Measurements from ENCODE around the gene LRRIQ1. TPM values are rescaled to one million over a fixed set of nuclear protein-coding genes. Genes with fewer than 3 reads are reported as not detected.

Gene LRRIQ1
- total and polyA plus RNA-seq, 5 donors from 2014 or later, result not detected

DNA sequence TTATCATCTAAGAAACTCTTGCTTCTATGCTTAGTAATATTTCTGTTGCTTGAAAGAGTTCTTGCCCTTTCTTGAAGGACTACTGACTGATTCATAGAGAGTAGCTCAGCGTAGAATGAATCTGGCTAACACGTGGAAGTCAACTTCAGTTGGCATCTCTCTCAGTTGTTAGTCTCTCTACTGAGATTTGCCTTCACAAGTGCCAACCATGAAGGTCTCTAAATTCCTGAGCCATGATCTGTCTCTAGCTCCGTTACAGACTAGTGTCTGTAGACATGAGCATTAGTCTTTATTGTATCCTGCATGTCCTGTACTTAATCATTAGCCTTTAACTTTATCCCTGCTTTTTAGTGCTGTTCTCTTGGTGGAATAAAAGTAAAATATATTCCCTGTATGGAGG lies 224.7 kb downstream of the LRRIQ1 start:
- H3K36me3 Mint-ChIP-seq, result no peaks in the 10 kb centered on the region
- no peak for DNase-seq
- no peaks in the 10 kb centered on the region for H3K4me1 Mint-ChIP-seq
- Histone ChIP-seq H3K36me3 (ENCODE audit: control insufficient read depth, insufficient read depth, low read length) (no peaks in the 10 kb centered on the region), H3K9me3 (ENCODE audit: control insufficient read depth in 2 of 2, low read length in 2 of 2) (no peaks in the 10 kb centered on the region), H3K27me3 (ENCODE audit: control insufficient read depth, insufficient read depth, low read length) (no peaks in the 10 kb centered on the region), H3K27ac (ENCODE audit: insufficient read depth, low read length, poor library complexity, severe bottlenecking) (no peak overlapping the region), H3K4me1 (ENCODE audit: control insufficient read depth, insufficient read depth, low read length, poor library complexity, severe bottlenecking) (no peaks in the 10 kb centered on the region), H3K4me3 (ENCODE audit: low read depth, low read length) (no peak overlapping the region)
- no peak overlapping the region for H3K27ac Mint-ChIP-seq
- H3K27me3 Mint-ChIP-seq, result no peaks in the 10 kb centered on the region
- H3K4me3 Mint-ChIP-seq, result no peak overlapping the region
- ATAC-seq (ENCODE audit: low read depth in 2 of 2), result no peak
- H3K9me3 Mint-ChIP-seq, result peaks cover 0 to 4% (median 2%) of the 10 kb centered on the region in 7 donors

- no peaks in the 10 kb centered on the region for H3K9me3 ChIP-seq (ENCODE audit: control insufficient read depth in 2 of 2, low read length in 2 of 2)
- H3K27ac Mint-ChIP-seq, result no peak overlapping the region
- H3K36me3 Mint-ChIP-seq, result no peaks in the 10 kb centered on the region
- peaks cover 0 to 4% (median 0%) of the 10 kb centered on the region in 7 donors for H3K9me3 Mint-ChIP-seq
- no peaks in the 10 kb centered on the region for H3K27me3 Mint-ChIP-seq
- no peaks in the 10 kb centered on the region for H3K4me1 ChIP-seq (ENCODE audit: control insufficient read depth, insufficient read depth, low read length, poor library complexity, severe bottlenecking)
- ATAC-seq (ENCODE audit: low read depth in 2 of 2) (no peak), DNase-seq (no peak)
- H3K27me3 ChIP-seq (ENCODE audit: control insufficient read depth, insufficient read depth, low read length), result no peaks in the 10 kb centered on the region
- no peaks in the 10 kb centered on the region for H3K4me1 Mint-ChIP-seq
- no peak overlapping the region for H3K27ac ChIP-seq (ENCODE audit: insufficient read depth, low read length, poor library complexity, severe bottlenecking)
- no peak overlapping the region for H3K4me3 ChIP-seq (ENCODE audit: low read depth, low read length)
- no peak overlapping the region for H3K4me3 Mint-ChIP-seq
- no peaks in the 10 kb centered on the region for H3K36me3 ChIP-seq (ENCODE audit: control insufficient read depth, insufficient read depth, low read length)
Measured at GRCh38 chr12:85266356-85266755, 230.2 kb downstream of the LRRIQ1 start.

GRCh38 chr12:85273381-85274314 lies 237.5 kb downstream of the LRRIQ1 start:
- DNase-seq (no peak), ATAC-seq (ENCODE audit: low read depth in 2 of 2) (no peak)
- Histone ChIP-seq H3K9me3 (ENCODE audit: control insufficient read depth in 2 of 2, low read length in 2 of 2) (peaks cover 0 to 3% of the 10 kb centered on the region in 2 experiments), H3K4me1 (ENCODE audit: control insufficient read depth, insufficient read depth, low read length, poor library complexity, severe bottlenecking) (no peaks in the 10 kb centered on the region), H3K27ac (ENCODE audit: insufficient read depth, low read length, poor library complexity, severe bottlenecking) (no peak overlapping the region), H3K27me3 (ENCODE audit: control insufficient read depth, insufficient read depth, low read length) (peaks cover 4% of the 10 kb centered on the region), H3K4me3 (ENCODE audit: low read depth, low read length) (no peak overlapping the region), H3K36me3 (ENCODE audit: control insufficient read depth, insufficient read depth, low read length) (no peaks in the 10 kb centered on the region)
- no peak overlapping the region for H3K27ac Mint-ChIP-seq
- H3K9me3 Mint-ChIP-seq, result peaks cover 0 to 4% (median 2%) of the 10 kb centered on the region in 7 donors
- no peaks in the 10 kb centered on the region for H3K4me1 Mint-ChIP-seq
- peaks cover 16% of the 10 kb centered on the region for H3K27me3 Mint-ChIP-seq
- H3K36me3 Mint-ChIP-seq, result no peaks in the 10 kb centered on the region
- no peak overlapping the region for H3K4me3 Mint-ChIP-seq

GRCh38 chr12:85274315-85274651 lies 238.1 kb downstream of the LRRIQ1 start:
- Histone ChIP-seq H3K27ac (ENCODE audit: insufficient read depth, low read length, poor library complexity, severe bottlenecking) (no peak overlapping the region), H3K4me1 (ENCODE audit: control insufficient read depth, insufficient read depth, low read length, poor library complexity, severe bottlenecking) (no peaks in the 10 kb centered on the region), H3K36me3 (ENCODE audit: control insufficient read depth, insufficient read depth, low read length) (no peaks in the 10 kb centered on the region), H3K9me3 (ENCODE audit: control insufficient read depth in 2 of 2, low read length in 2 of 2) (peaks cover 3 to 6% of the 10 kb centered on the region in 2 experiments), H3K4me3 (ENCODE audit: low read depth, low read length) (no peak overlapping the region), H3K27me3 (ENCODE audit: control insufficient read depth, insufficient read depth, low read length) (peaks cover 6% of the 10 kb centered on the region)
- Mint-ChIP-seq H3K27me3 (peaks cover 19% of the 10 kb centered on the region), H3K9me3 (peaks cover 0 to 4% (median 2%) of the 10 kb centered on the region in 7 donors), H3K27ac (no peak overlapping the region), H3K4me3 (no peak overlapping the region), H3K4me1 (no peaks in the 10 kb centered on the region), H3K36me3 (no peaks in the 10 kb centered on the region)
- DNase-seq (no peak), ATAC-seq (ENCODE audit: low read depth in 2 of 2) (no peak)

GRCh38 chr12:85275374-85275773 lies 239.2 kb downstream of the LRRIQ1 start:
- Histone ChIP-seq H3K9me3 (ENCODE audit: control insufficient read depth in 2 of 2, low read length in 2 of 2) (peaks cover 3 to 7% of the 10 kb centered on the region in 2 experiments), H3K27me3 (ENCODE audit: control insufficient read depth, insufficient read depth, low read length) (peaks cover 6% of the 10 kb centered on the region), H3K36me3 (ENCODE audit: control insufficient read depth, insufficient read depth, low read length) (no peaks in the 10 kb centered on the region), H3K4me3 (ENCODE audit: low read depth, low read length) (no peak overlapping the region), H3K4me1 (ENCODE audit: control insufficient read depth, insufficient read depth, low read length, poor library complexity, severe bottlenecking) (no peaks in the 10 kb centered on the region), H3K27ac (ENCODE audit: insufficient read depth, low read length, poor library complexity, severe bottlenecking) (no peak overlapping the region)
- no peak for DNase-seq
- H3K9me3 Mint-ChIP-seq, result peaks cover 0 to 4% (median 2%) of the 10 kb centered on the region in 7 donors
- no peaks in the 10 kb centered on the region for H3K36me3 Mint-ChIP-seq
- H3K4me3 Mint-ChIP-seq, result no peak overlapping the region
- ATAC-seq (ENCODE audit: low read depth in 2 of 2), result no peak
- peaks cover 25% of the 10 kb centered on the region for H3K27me3 Mint-ChIP-seq
- no peak overlapping the region for H3K27ac Mint-ChIP-seq
- peaks cover 0 to 4% (median 0%) of the 10 kb centered on the region in 4 donors for H3K4me1 Mint-ChIP-seq

DNA sequence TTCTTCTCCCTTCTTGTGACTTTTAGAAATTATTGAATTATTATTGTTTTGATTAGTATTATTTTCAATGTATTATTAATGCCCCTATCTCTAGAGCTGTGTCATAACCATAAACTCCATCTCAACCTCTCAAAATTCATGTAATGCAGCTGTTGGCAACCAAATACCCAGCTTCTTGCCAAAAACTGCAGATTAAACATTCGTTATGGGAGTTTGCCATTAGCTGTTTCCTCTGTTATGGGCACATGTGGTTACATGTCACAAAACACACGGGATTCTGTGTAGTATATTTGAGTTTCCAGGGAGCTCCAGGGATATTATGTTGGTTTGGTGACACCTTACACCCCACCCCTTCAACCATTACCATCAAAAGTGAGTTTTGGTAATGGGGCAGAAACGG lies 241.0 kb downstream of the LRRIQ1 start:
- Histone ChIP-seq H3K9me3 (ENCODE audit: control insufficient read depth in 2 of 2, low read length in 2 of 2) (peaks cover 3 to 7% of the 10 kb centered on the region in 2 experiments), H3K27ac (ENCODE audit: insufficient read depth, low read length, poor library complexity, severe bottlenecking) (no peak overlapping the region), H3K4me1 (ENCODE audit: control insufficient read depth, insufficient read depth, low read length, poor library complexity, severe bottlenecking) (no peaks in the 10 kb centered on the region), H3K4me3 (ENCODE audit: low read depth, low read length) (no peak overlapping the region), H3K27me3 (ENCODE audit: control insufficient read depth, insufficient read depth, low read length) (peaks cover 6% of the 10 kb centered on the region), H3K36me3 (ENCODE audit: control insufficient read depth, insufficient read depth, low read length) (no peaks in the 10 kb centered on the region)
- Mint-ChIP-seq H3K36me3 (no peaks in the 10 kb centered on the region), H3K27me3 (peaks cover 34% of the 10 kb centered on the region), H3K27ac (no peak overlapping the region), H3K4me1 (peaks cover 0 to 4% (median 0%) of the 10 kb centered on the region in 4 donors), H3K4me3 (no peak overlapping the region), H3K9me3 (peaks cover 0 to 11% (median 2%) of the 10 kb centered on the region in 7 donors)
- DNase-seq, result no peak
- no peak for ATAC-seq (ENCODE audit: low read depth in 2 of 2)

DNA sequence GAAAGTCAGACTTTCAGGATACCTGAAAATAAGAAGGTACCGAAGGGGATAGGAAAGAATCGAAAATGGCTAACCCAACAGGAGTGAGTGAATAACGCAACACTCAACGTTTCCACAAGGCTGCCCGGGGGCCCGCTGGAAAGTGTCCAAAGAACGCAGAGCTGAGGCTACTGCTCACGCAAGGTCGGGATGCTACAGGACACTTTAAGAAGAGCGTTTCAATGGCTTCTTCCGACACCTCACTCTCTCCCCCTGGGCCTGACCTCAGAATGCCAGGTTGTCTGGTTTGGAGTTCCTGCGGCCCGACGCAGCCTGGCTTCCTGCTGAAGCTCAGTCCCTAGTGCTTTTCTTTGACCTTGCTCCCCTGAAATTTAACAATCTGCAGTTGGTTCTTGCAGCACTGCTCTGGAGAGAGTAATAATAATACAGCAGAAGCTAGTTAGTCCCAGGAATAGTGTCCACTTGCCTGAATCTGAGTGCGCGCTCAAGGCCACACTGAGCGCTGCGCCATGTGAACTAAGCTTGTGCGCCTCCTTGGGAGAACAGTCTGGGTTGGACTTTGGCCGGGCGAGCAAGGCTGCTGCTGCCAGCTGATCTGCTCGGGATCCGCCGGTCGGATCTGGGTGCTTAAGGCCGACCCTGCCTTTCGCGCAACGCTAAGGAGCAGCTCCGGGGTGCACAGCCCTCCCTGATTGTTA lies 241.9 kb downstream of the LRRIQ1 start:
- Mint-ChIP-seq H3K4me1 (peaks cover 0 to 4% (median 0%) of the 10 kb centered on the region in 4 donors), H3K9me3 (peaks cover 0 to 11% (median 2%) of the 10 kb centered on the region in 7 donors), H3K4me3 (no peak overlapping the region), H3K36me3 (no peaks in the 10 kb centered on the region), H3K27ac (no peak overlapping the region), H3K27me3 (peaks cover 34% of the 10 kb centered on the region)
- ATAC-seq (ENCODE audit: low read depth in 2 of 2), result no peak
- no peak for DNase-seq
- Histone ChIP-seq H3K27me3 (ENCODE audit: control insufficient read depth, insufficient read depth, low read length) (peaks cover 6% of the 10 kb centered on the region), H3K4me3 (ENCODE audit: low read depth, low read length) (no peak overlapping the region), H3K9me3 (ENCODE audit: control insufficient read depth in 2 of 2, low read length in 2 of 2) (peaks cover 3 to 7% of the 10 kb centered on the region in 2 experiments), H3K27ac (ENCODE audit: insufficient read depth, low read length, poor library complexity, severe bottlenecking) (no peak overlapping the region), H3K4me1 (ENCODE audit: control insufficient read depth, insufficient read depth, low read length, poor library complexity, severe bottlenecking) (no peaks in the 10 kb centered on the region), H3K36me3 (ENCODE audit: control insufficient read depth, insufficient read depth, low read length) (no peaks in the 10 kb centered on the region)

Measured in CD4-positive, CD25-positive, alpha-beta regulatory T cell (primary cell).